HG03095 (cell line): ENCODE measurements around the gene CDKN2A.

Experiments
- ATAC-seq: cut with Tn5 transposase; IDR thresholded peaks from one replicate; pipeline ENCODE4 v1.9.1; 2021; ENCODE audit warnings: moderate library complexity; ENCODE audit not compliant: unreplicated experiment

The CDKN2A gene

DNA sequence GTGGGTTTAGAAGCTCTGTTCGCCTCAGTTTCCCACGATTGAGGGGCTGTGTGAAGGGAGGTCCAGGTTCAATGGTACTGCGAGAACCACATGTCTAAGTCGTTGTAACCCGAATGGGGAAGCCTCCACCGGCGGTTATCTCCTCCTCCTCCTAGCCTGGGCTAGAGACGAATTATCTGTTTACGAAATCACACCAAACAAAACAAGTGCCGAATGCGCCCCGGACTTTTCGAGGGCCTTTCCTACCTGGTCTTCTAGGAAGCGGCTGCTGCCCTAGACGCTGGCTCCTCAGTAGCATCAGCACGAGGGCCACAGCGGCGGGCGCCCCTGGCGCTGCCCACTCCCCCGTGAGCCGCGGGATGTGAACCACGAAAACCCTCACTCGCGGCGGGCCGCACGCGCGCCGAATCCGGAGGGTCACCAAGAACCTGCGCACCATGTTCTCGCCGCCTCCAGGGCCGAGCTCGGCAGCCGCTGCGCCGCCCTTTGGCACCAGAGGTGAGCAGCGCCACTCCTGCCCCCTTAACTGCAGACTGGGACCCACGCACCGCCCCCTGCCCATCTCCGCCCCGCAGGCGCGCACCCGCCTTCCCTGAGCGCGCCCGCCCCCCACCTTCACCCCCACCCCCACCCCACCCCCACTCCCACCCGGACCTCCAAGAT lies at the start of gene CDKN2A:
Gene CDKN2A (minus strand): TSS at position 500 of the 663 bp plus-strand sequence.
- ATAC-seq, result peak; percentile 30

GRCh38 chr9:22043928-22044327 lies 49.7 kb upstream of the CDKN2A start:
- ATAC-seq, result no peak

GRCh38 chr9:22041775-22042174 lies 47.6 kb upstream of the CDKN2A start:
- ATAC-seq, result no peak

DNA sequence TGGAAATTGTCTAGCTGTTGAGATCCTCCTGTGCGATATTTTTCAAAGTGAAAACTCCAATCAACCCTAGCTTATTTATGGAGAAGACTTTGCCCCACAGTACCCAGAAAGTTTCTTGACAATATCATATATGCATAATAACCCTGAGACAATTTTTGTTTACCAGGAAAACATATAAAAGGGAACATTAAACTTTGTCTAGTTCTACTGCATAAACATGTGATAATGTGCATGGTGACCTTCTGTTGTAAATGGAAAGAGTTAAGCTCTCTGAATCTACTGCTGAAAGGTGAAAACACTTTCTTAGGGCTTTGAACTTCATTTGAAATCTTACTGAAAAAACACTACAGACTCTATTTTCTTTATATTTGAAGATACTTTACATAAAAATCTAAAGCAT lies 47.2 kb upstream of the CDKN2A start:
- no peak for ATAC-seq

DNA sequence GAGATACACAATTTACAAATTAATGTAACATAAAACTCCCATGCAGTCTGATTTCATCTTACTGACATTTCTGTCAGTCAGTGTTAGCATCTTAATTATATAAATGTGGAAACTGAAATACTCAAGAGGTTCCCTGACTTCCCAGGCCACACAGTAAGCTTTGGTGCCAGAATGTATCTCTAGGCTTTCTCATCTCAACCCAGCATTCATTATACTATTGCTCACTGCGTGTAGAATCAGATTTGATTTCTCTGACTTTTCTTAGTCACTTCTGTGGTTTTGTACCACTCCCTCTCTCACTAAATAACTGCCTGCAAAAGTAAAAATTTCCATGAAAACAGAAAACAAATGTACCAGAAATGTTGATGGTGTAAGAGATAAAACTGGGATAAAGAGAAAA lies 46.6 kb upstream of the CDKN2A start:
- ATAC-seq, result no peak

DNA sequence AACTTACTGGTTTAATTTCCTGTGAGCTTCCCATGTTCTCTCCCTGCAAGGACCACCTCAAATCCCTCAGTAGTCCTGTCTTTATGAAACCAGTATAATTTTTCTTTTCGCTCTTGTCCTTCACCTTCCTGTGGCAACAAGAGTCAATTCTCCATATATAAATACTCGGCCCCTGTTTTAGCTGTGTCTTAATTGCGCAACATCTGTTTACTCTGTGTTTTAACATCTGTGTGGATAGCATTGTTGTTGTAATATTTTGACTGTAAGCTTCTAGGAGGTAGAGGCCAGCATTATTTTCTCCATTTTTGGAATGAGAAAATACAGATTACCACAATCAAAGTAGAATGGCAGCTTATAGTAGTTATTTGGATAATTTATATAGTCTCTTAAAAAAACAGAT lies 45.1 kb upstream of the CDKN2A start:
- ATAC-seq, result no peak

DNA sequence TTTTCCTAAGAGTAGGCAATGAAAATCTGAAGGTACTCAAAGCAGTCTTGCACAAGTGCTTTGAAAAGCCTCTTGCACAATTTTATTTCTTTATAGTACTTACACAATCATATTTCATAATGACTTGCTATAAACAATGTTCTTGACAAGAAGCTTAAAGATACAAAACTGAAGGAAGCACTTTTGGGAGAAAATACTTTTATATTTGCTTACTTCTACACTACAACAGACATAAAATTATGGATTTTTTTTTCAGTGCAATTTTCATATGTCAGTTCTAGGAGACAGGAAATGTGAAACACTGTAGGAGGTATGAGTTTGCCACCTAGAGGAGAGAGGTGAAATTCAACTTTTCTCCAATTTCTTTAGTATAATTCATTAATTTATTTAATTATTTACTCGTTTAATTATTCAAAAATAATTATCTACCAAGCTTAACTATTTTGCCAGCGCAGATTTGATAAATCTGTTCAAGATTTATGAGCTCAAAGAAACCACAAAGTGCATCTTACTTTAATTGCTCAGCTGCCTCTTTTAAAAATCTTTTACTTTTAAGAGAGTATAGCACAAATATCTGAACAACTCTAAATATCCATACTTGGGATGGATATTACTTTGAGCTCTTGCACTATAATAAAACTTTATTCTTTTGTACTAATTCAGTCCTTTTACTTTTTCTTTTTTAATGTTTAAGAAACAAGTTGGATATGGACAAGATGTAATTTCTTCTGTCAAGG lies 43.9 kb upstream of the CDKN2A start:
- ATAC-seq, result no peak

GRCh38 chr9:22036866-22037626 lies 42.9 kb upstream of the CDKN2A start:
- ATAC-seq, result no peak

GRCh38 chr9:22035591-22036011 lies 41.4 kb upstream of the CDKN2A start:
- ATAC-seq, result no peak

- ATAC-seq, result no peak
Measured at GRCh38 chr9:22033012-22033630, 38.9 kb upstream of the CDKN2A start.

GRCh38 chr9:22031655-22032411 lies 37.6 kb upstream of the CDKN2A start:
- ATAC-seq, result no peak

DNA sequence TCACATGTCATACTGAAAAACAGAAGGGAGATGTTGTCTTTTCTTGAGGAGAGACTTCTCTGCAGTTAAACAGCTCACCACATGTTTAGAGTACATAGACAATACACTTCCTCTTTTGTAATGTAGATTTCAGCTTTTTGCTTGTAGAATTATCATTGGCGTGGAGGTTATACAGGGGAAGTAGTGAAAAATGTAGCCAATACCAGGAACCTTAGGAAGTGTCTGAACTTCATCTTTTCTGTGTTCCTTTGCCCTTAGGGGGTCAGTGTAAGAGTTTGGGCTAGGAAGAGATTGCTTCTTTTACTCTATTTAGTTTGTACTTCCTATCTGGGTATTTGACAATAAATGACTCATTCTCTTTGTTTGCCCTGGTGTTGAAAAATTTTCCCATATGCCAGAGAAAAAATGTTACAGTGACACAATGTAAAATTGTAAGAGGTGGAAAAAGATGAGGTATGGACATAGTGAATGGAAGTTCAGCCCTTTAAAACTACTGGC lies 36.0 kb upstream of the CDKN2A start:
- ATAC-seq, result peak; percentile 92

GRCh38 chr9:22029231-22029630 lies 35.0 kb upstream of the CDKN2A start:
- no peak for ATAC-seq

DNA sequence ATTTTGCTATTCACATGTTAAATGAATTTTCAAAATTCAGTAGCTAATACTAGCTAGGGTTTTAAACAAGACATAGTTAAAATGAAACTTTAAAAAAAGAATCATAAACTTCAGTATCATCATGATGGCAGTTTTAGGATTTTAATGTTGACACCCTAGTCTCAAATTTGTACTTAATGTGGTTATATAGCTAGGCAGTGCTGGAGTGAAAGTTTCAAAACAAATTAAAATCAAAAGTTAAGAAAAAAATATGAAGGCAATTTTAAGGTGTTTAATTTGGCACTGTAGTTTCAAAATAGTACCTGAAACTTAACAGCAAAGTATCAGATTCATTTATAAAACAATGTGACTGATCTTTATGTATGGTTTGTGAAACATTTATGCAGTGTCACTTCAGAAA lies 34.2 kb upstream of the CDKN2A start:
- ATAC-seq, result no peak

DNA sequence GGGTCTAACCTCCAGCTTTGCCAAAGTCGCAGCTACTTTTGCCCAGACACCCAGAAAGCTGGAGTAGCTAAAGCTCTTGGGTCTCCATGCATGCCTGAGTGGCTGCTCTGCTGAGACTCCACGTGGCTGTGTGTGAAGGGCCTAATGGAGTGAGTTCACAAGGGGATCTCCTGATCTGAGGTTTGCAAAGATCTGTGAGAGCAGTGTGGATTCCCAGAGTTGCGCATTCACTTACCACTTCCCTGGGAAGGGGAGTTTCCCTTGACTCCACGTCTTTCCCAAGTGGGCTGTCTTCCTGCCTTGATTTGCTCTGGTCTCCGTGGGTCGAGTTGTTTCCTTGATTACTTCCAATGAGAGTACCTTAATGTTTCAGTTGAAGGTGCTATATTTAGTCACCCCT lies 32.5 kb upstream of the CDKN2A start:
- no peak for ATAC-seq

DNA sequence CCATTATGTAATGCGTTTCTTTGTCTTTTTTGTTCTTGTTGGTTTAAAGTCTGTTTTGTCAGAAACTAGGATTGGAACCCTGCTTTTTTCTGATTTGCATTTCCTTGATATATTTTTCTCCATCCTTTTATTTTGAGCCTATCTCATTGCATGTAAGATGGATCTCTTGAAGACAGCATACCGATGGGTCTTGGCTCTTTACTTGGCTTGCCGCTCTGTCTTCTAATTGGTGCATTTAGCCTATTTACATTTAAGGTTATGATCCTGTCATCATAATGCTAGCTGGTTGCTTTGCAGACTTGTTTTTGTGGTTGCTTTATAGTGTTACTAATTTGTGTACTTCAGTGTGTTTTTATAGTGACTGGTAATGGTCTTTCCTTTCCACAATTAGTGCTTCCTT lies 28.2 kb upstream of the CDKN2A start:
- no peak for ATAC-seq

- ATAC-seq, result no peak
Measured at GRCh38 chr9:22010866-22011625, 16.9 kb upstream of the CDKN2A start.

- ATAC-seq, result peak; percentile 46
Measured at GRCh38 chr9:22009506-22009867, 15.3 kb upstream of the CDKN2A start.

- ATAC-seq, result peak; percentile 92
Measured at GRCh38 chr9:22008717-22009505, 14.7 kb upstream of the CDKN2A start, which contains the start of gene CDKN2B. Gene CDKN2B, minus strand, starts transcription at chr9:22009305. Its CDS starts 352 bp downstream, at chr9:22008953.
